Measurements from ENCODE around the gene PTK7. TPM values are rescaled to one million over a fixed set of nuclear protein-coding genes. Genes with fewer than 3 reads are reported as not detected.

The PTK7 gene
- total RNA-seq, 2 donors from 2014 or later = 2.8 to 7.8 TPM

GRCh38 chr6:43170931-43171706, 95.0 kb downstream of the PTK7 start, which contains the start of gene SRF:
TSS of gene SRF (plus strand) at chr6:43171269. CDS start at chr6:43171657, 388 bp downstream.
- Mint-ChIP-seq H3K4me1 (ENCODE audit: low read depth) (peaks cover 45% of the 10 kb centered on the region), H3K9me3 (no peaks in the 10 kb centered on the region), H3K4me3 (peak within 1 kb of the TSS; percentile 94 to 96), H3K36me3 (ENCODE audit: insufficient read depth in 2 of 2) (peaks cover 9 to 17% of the 10 kb centered on the region in 2 donors), H3K27ac (peak within 1 kb of the TSS; percentile 79), H3K27me3 (ENCODE audit: low read depth) (no peaks in the 10 kb centered on the region)
- ATAC-seq (replicated peaks in 1 of 2) (peak; percentile 75 to 77), DNase-seq (peak; percentile 98 to 99)

- Mint-ChIP-seq H3K4me1 (ENCODE audit: low read depth) (peaks cover 49% of the 10 kb centered on the region), H3K36me3 (ENCODE audit: insufficient read depth in 2 of 2) (peaks cover 9 to 19% of the 10 kb centered on the region in 2 donors), H3K9me3 (no peaks in the 10 kb centered on the region), H3K27me3 (ENCODE audit: low read depth) (no peaks in the 10 kb centered on the region), H3K4me3 (peak overlapping the region; percentile 94 to 96), H3K27ac (peak overlapping the region; percentile 79)
- DNase-seq (peak; percentile 50 to 59), ATAC-seq (replicated peaks in 1 of 2) (peak; percentile 2)
These were observed 95.6 kb downstream of the PTK7 start for GRCh38 chr6:43171707-43172103.

GRCh38 chr6:43172104-43173007, 96.2 kb downstream of the PTK7 start:
- Mint-ChIP-seq H3K36me3 (ENCODE audit: insufficient read depth in 2 of 2) (peaks cover 9 to 19% of the 10 kb centered on the region in 2 donors), H3K9me3 (no peaks in the 10 kb centered on the region), H3K4me3 (peak overlapping the region; percentile 89 to 94), H3K27me3 (ENCODE audit: low read depth) (no peaks in the 10 kb centered on the region), H3K4me1 (ENCODE audit: low read depth) (peaks cover 49% of the 10 kb centered on the region), H3K27ac (peak overlapping the region; percentile 79)
- peak; percentile 70 to 73 for DNase-seq
- peak in 1 of 2 donors; percentile 3 for ATAC-seq (replicated peaks in 1 of 2)

GRCh38 chr6:43173591-43174262, 97.6 kb downstream of the PTK7 start:
- no peak for ATAC-seq (replicated peaks in 1 of 2)
- H3K36me3 Mint-ChIP-seq (ENCODE audit: insufficient read depth in 2 of 2) = peaks cover 9 to 30% of the 10 kb centered on the region in 2 donors
- peak in 1 of 2 donors; percentile 29 for DNase-seq
- H3K4me3 Mint-ChIP-seq = peak overlapping the region; percentile 89 to 94
- H3K27ac Mint-ChIP-seq = peak overlapping the region; percentile 70
- H3K27me3 Mint-ChIP-seq (ENCODE audit: low read depth) = no peaks in the 10 kb centered on the region
- H3K9me3 Mint-ChIP-seq = no peaks in the 10 kb centered on the region
- peaks cover 49% of the 10 kb centered on the region for H3K4me1 Mint-ChIP-seq (ENCODE audit: low read depth)

DNA sequence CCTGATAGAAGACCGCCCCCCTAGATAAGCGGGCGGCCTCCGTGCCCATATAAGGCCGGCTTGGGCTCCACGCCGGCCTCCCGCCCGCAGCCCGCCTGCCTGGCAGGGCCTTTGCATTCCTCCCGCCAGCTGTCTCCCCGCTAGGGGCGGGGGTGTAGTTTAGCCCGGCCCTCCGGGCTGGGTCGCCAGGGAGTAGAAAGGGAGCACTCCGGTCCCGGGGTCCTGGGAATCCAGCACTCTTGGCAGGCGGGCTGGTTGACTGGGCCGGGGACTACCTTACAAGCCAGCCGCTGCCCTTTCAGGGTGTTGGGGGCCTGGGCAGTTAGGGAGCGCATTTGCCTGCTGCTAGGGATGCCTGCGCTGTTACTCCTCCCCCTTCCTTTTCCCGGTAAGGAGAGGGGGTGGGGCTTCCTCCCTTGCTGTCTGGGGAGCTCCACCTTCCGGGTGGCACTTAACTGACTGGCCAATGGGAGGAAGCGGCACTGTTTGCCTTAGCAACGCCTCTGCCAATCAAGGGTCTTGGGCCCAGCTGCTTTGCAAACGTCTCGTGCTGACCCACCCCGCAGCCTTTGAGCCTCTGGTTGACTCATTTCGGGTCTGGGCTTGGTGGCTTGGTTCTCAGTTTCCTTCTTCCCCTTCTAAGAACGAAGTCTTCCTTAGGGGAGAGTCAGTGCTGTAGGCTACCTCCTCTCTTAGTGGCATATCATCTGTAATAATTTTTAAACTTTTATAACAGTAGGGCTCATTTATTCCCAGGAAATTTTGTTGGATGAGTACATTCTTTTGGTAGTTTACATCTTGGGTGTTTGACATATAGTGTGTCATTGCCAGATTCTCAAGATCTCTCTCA, 98.4 kb downstream of the PTK7 start:
- peak overlapping the region; percentile 96 for H3K27ac Mint-ChIP-seq
- H3K4me3 Mint-ChIP-seq = peak overlapping the region; percentile 89 to 94
- peak; percentile 95 to 97 for DNase-seq
- H3K36me3 Mint-ChIP-seq (ENCODE audit: insufficient read depth in 2 of 2) = peaks cover 9 to 30% of the 10 kb centered on the region in 2 donors
- ATAC-seq (replicated peaks in 1 of 2) = peak; percentile 77 to 78
- no peaks in the 10 kb centered on the region for H3K9me3 Mint-ChIP-seq
- H3K27me3 Mint-ChIP-seq (ENCODE audit: low read depth) = no peaks in the 10 kb centered on the region
- peaks cover 49% of the 10 kb centered on the region for H3K4me1 Mint-ChIP-seq (ENCODE audit: low read depth)

DNA sequence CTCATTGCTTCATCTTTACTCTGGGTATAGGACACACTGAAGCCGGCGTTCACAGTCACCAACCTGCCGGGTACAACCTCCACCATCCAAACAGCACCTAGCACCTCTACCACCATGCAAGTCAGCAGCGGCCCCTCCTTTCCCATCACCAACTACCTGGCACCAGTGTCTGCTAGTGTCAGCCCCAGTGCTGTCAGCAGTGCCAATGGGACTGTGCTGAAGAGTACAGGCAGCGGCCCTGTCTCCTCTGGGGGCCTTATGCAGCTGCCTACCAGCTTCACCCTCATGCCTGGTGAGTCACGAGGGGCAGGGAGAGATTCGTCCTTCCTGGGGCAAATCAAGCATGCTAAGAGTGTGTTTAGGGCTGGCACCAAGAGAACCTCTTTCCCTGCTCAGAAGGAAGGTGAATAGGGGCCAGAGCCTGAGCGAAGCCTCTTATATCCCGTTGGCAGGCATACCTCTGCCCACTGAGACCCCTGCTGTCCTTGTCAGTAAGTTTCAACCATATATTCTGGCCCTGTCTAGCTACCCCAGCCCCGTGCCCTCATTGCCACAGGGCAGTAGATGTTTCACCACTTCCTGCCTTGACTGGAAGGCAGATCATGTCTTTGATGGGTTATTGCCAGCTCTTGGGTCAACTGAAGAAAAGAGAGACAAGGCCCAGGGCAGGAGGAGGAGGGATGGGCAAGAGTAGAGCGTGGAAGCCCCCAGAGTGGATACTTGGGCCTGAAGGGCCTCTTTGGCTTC, 99.7 kb downstream of the PTK7 start:
- peak overlapping the region; percentile 96 for H3K27ac Mint-ChIP-seq
- ATAC-seq (replicated peaks in 1 of 2) (no peak), DNase-seq (no peak)
- H3K4me1 Mint-ChIP-seq (ENCODE audit: low read depth) = peaks cover 43% of the 10 kb centered on the region
- no peaks in the 10 kb centered on the region for H3K27me3 Mint-ChIP-seq (ENCODE audit: low read depth)
- H3K9me3 Mint-ChIP-seq = no peaks in the 10 kb centered on the region
- no peak overlapping the region for H3K4me3 Mint-ChIP-seq
- peaks cover 9 to 28% of the 10 kb centered on the region in 2 donors for H3K36me3 Mint-ChIP-seq (ENCODE audit: insufficient read depth in 2 of 2)

DNA sequence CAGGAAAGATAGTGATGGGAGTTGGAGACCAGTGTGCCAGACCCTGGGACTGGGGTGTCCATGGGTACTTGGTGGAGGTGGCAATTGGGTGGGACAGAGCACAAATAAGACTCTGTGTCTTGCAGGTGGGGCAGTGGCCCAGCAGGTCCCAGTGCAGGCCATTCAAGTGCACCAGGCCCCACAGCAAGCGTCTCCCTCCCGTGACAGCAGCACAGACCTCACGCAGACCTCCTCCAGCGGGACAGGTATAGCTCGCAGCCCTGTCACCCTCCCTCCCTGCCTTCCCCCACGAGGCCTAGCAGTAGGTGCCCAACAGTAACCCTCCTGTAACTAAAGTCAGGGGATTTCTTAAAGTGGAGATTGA, 100.3 kb downstream of the PTK7 start:
- peaks cover 46% of the 10 kb centered on the region for H3K4me1 Mint-ChIP-seq (ENCODE audit: low read depth)
- H3K27ac Mint-ChIP-seq = peak overlapping the region; percentile 96
- H3K36me3 Mint-ChIP-seq (ENCODE audit: insufficient read depth in 2 of 2) = peaks cover 7 to 26% of the 10 kb centered on the region in 2 donors
- no peak overlapping the region for H3K4me3 Mint-ChIP-seq
- DNase-seq (no peak), ATAC-seq (replicated peaks in 1 of 2) (no peak)
- no peaks in the 10 kb centered on the region for H3K27me3 Mint-ChIP-seq (ENCODE audit: low read depth)
- H3K9me3 Mint-ChIP-seq = no peaks in the 10 kb centered on the region

- H3K4me1 Mint-ChIP-seq (ENCODE audit: low read depth) = peaks cover 48% of the 10 kb centered on the region
- no peak overlapping the region for H3K4me3 Mint-ChIP-seq
- no peaks in the 10 kb centered on the region for H3K27me3 Mint-ChIP-seq (ENCODE audit: low read depth)
- ATAC-seq (replicated peaks in 1 of 2) = no peak
- no peak for DNase-seq
- H3K27ac Mint-ChIP-seq = no peak overlapping the region
- peaks cover 6 to 26% of the 10 kb centered on the region in 2 donors for H3K36me3 Mint-ChIP-seq (ENCODE audit: insufficient read depth in 2 of 2)
- H3K9me3 Mint-ChIP-seq = no peaks in the 10 kb centered on the region
These were observed 102.0 kb downstream of the PTK7 start for GRCh38 chr6:43178150-43178549.

- no peak for DNase-seq
- ATAC-seq (replicated peaks in 1 of 2) = no peak
- no peaks in the 10 kb centered on the region for H3K27me3 Mint-ChIP-seq (ENCODE audit: low read depth)
- H3K4me1 Mint-ChIP-seq (ENCODE audit: low read depth) = peaks cover 49% of the 10 kb centered on the region
- no peak overlapping the region for H3K4me3 Mint-ChIP-seq
- peaks cover 6 to 28% of the 10 kb centered on the region in 2 donors for H3K36me3 Mint-ChIP-seq (ENCODE audit: insufficient read depth in 2 of 2)
- no peaks in the 10 kb centered on the region for H3K9me3 Mint-ChIP-seq
- no peak overlapping the region for H3K27ac Mint-ChIP-seq
These were observed 103.1 kb downstream of the PTK7 start for GRCh38 chr6:43178951-43179830.

DNA sequence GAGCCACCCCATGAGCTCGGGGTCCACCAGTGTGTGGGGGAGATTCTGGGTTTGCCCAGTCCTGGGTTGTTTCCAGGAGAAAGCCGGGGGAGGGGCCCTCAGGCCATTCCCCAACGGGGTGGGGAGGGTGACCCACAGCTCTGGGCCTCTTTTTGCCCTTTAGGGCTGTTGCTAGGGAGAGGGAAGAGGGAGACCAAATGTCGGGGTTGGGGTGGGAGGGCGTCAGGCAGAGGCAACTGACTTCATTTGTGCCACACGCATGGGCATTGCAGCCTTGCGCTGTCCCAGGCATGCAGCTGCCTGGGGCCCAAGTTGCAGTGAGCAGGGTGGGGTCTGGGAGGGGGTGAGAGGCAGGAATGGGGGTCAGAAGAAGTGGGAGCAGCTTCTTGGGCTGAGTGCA, 103.9 kb downstream of the PTK7 start:
- no peak overlapping the region for H3K27ac Mint-ChIP-seq
- H3K9me3 Mint-ChIP-seq = no peaks in the 10 kb centered on the region
- DNase-seq (no peak), ATAC-seq (replicated peaks in 1 of 2) (no peak)
- peaks cover 51% of the 10 kb centered on the region for H3K4me1 Mint-ChIP-seq (ENCODE audit: low read depth)
- no peaks in the 10 kb centered on the region for H3K27me3 Mint-ChIP-seq (ENCODE audit: low read depth)
- H3K36me3 Mint-ChIP-seq (ENCODE audit: insufficient read depth in 2 of 2) = peaks cover 6 to 28% of the 10 kb centered on the region in 2 donors
- H3K4me3 Mint-ChIP-seq = no peak overlapping the region

DNA sequence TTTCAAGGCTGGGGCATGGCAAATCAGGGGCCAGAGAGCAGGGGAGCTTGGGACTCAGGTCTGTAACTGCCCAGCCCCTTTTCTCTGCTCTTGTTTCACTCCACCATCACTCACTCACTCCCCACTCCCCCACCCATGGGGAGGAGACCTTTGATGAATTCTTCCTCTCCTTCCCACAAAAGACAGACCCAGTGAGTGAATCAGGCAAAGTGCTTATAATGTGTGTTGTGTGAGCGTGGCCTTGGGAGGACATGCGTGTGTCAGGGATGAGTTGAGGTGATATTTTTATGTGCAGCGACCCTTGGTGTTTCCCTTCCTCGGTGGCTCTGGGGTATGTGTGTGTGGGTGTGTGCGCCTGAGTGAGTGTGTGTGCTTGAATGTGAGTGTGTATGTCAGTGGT, 104.9 kb downstream of the PTK7 start:
- H3K9me3 Mint-ChIP-seq = no peaks in the 10 kb centered on the region

More for the DNA sequence above, 104.9 kb downstream of the PTK7 start:
- Mint-ChIP-seq H3K4me1 (ENCODE audit: low read depth) (peaks cover 48% of the 10 kb centered on the region), H3K27ac (peak overlapping the region; percentile 6), H3K4me3 (peak overlapping the region; percentile 96 to 98), H3K27me3 (ENCODE audit: low read depth) (no peaks in the 10 kb centered on the region), H3K36me3 (ENCODE audit: insufficient read depth in 2 of 2) (peaks cover 6 to 25% of the 10 kb centered on the region in 2 donors)
- ATAC-seq (replicated peaks in 1 of 2) (no peak), DNase-seq (no peak)

Data from activated T-cell treated with anti-CD3 and anti-CD28 coated beads, Interleukin-2, amount 50 U/mL, for 72 hours (primary cell).